OCI-LY3 (cell line): ENCODE data around the gene PALLD.

Source experiments
- H2AFZ ChIP-seq: fragments of 200-600, 300-600 bp; shearing (Covaris generic); 2 replicates; pipeline ENCODE4 v1.6.0; 2014; ENCODE audit warnings: antibody characterized with exemption, low read depth, low read length
- H3K27ac ChIP-seq: fragments of 200-600, 300-600 bp; sonication (generic); 2 replicates; pipeline ENCODE4 v1.5.1; 2014; ENCODE audit warnings: mild to moderate bottlenecking, low read length, moderate library complexity, mixed read lengths
- H3K27me3 ChIP-seq: fragments of 200-600, 300-600 bp; sonication (generic); 2 replicates; pipeline ENCODE4 v1.6.1; 2014; ENCODE audit warnings: low read depth, low read length, mixed read lengths
- H3K36me3 ChIP-seq: fragments of 200-600, 300-600 bp; sonication (generic); replicated peaks from 2 replicates; pipeline ENCODE3; 2014; ENCODE audit warnings: low read depth, low read length, mixed read lengths
- H3K4me1 ChIP-seq: fragments of 300-600, 200-600 bp; sonication (generic); 2 replicates; pipeline ENCODE4 v1.6.1; 2014; ENCODE audit warnings: low read length, mixed read lengths
- H3K4me2 ChIP-seq: fragments of 200-600, 300-600 bp; sonication (generic); 2 replicates; pipeline ENCODE4 v1.6.1; 2014; ENCODE audit warnings: low read length, mixed read lengths
- H3K4me3 ChIP-seq: fragments of 300-600, 200-600 bp; sonication (generic); 2 replicates; pipeline ENCODE4 v1.5.1; 2014; ENCODE audit warnings: antibody characterized with exemption, mild to moderate bottlenecking, low read length, moderate library complexity
- H3K79me2 ChIP-seq: fragments of 300-600, 200-600 bp; shearing (Covaris generic); 2 replicates; pipeline ENCODE4 v1.6.1; 2014; ENCODE audit warnings: mild to moderate bottlenecking, low read length, mixed read lengths
- H3K9ac ChIP-seq: fragments of 300-600, 200-600 bp; shearing (Covaris generic); 2 replicates; pipeline ENCODE4 v1.6.0; 2014; ENCODE audit warnings: mild to moderate bottlenecking, low read length, moderate library complexity
- H3K9me3 ChIP-seq: fragments of 200-600, 300-600 bp; shearing (Covaris generic); 2 replicates; pipeline ENCODE4 v1.6.1; 2014; ENCODE audit warnings: low read length, mixed read lengths; ENCODE audit not compliant: insufficient read depth
- H4K20me1 ChIP-seq: fragments of 200-600, 300-600 bp; sonication (generic); 2 replicates; pipeline ENCODE4 v1.6.1; 2016; ENCODE audit warnings: low read length, mixed read lengths; ENCODE audit not compliant: insufficient read depth
- EZH2phosphoT487 ChIP-seq: fragments of 200-600 bp; shearing (Covaris generic); IDR thresholded peaks from 2 replicates; pipeline ENCODE4 v1.6.1; 2018; ENCODE audit warnings: antibody characterized with exemption, mixed run types, low read depth
- TF ChIP-seq, protein P1 (sequence below): fragments of 200-600, 300-600 bp; sonication (generic); IDR thresholded peaks from 2 replicates; pipeline ENCODE4 v1.5.1; 2014; ENCODE audit warnings: antibody characterized with exemption, low read length, low read depth

Gene PALLD

DNA sequence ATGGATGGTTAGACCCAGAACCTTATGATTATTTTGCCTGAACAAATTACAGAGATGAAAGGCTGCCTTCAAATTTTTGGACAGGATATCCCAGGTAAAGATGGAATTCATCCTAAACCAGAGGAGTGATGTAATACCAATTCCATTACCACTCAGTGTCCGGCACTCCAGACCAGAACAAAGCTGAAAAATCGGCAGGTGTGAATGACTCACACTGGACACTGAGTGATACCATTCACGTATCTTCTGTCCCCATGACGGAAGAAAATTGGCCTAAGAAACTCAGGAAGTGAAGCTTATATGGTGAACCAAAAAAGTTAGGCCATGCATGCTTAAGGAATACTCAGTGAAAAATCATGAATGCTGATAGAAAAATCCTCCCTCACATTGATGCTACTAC, 34.5 kb downstream of the PALLD start:
- no peak overlapping the region for H3K4me2 ChIP-seq
- H3K36me3 ChIP-seq = no peaks in the 10 kb centered on the region
- no peak overlapping the region for H3K27ac ChIP-seq
- H3K4me3 ChIP-seq = no peak overlapping the region
- no peak overlapping the region for H3K9ac ChIP-seq
- H3K4me1 ChIP-seq = no peaks in the 10 kb centered on the region
- H3K9me3 ChIP-seq = no peaks in the 10 kb centered on the region
- no peak overlapping the region for H2AFZ ChIP-seq
- TF ChIP-seq EZH2phosphoT487 = no peak
- TF ChIP-seq, protein P1, sequence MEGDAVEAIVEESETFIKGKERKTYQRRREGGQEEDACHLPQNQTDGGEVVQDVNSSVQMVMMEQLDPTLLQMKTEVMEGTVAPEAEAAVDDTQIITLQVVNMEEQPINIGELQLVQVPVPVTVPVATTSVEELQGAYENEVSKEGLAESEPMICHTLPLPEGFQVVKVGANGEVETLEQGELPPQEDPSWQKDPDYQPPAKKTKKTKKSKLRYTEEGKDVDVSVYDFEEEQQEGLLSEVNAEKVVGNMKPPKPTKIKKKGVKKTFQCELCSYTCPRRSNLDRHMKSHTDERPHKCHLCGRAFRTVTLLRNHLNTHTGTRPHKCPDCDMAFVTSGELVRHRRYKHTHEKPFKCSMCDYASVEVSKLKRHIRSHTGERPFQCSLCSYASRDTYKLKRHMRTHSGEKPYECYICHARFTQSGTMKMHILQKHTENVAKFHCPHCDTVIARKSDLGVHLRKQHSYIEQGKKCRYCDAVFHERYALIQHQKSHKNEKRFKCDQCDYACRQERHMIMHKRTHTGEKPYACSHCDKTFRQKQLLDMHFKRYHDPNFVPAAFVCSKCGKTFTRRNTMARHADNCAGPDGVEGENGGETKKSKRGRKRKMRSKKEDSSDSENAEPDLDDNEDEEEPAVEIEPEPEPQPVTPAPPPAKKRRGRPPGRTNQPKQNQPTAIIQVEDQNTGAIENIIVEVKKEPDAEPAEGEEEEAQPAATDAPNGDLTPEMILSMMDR = no peak
- H4K20me1 ChIP-seq = no peaks in the 10 kb centered on the region
- H3K27me3 ChIP-seq = no peaks in the 10 kb centered on the region
- H3K79me2 ChIP-seq = no peaks in the 10 kb centered on the region

GRCh38 chr4:168534535-168534934, 37.7 kb downstream of the PALLD start:
- no peaks in the 10 kb centered on the region for H3K27me3 ChIP-seq
- H3K4me2 ChIP-seq = no peak overlapping the region
- no peaks in the 10 kb centered on the region for H3K36me3 ChIP-seq
- no peak overlapping the region for H2AFZ ChIP-seq
- H3K4me1 ChIP-seq = no peaks in the 10 kb centered on the region
- H3K79me2 ChIP-seq = no peaks in the 10 kb centered on the region
- no peaks in the 10 kb centered on the region for H4K20me1 ChIP-seq
- H3K9ac ChIP-seq = no peak overlapping the region
- no peak for TF ChIP-seq EZH2phosphoT487
- TF ChIP-seq, protein P1 = no peak
- H3K4me3 ChIP-seq = no peak overlapping the region
- no peak overlapping the region for H3K27ac ChIP-seq
- H3K9me3 ChIP-seq = no peaks in the 10 kb centered on the region

DNA sequence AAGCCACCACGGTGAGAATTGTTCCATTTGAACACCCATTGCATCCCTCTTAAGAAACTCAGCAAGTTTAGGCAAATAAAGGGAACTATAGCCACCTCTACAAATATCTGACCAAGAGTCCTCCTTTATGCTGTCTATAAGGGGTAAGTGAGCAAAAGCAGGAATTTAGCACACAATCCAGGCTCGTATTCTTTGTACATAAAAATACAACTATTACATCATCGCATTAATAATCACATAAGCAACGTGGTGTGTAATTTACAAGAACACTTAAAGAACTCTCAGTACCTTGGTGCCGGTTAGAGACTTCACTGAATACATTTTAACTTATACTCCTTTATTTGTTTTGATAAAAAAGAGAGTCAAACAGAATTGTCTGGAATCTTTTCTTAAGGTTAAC, 38.8 kb downstream of the PALLD start:
- no peaks in the 10 kb centered on the region for H3K36me3 ChIP-seq
- no peaks in the 10 kb centered on the region for H4K20me1 ChIP-seq
- H3K27ac ChIP-seq = no peak overlapping the region
- no peak overlapping the region for H2AFZ ChIP-seq
- no peaks in the 10 kb centered on the region for H3K79me2 ChIP-seq
- TF ChIP-seq, protein P1 = no peak
- no peak for TF ChIP-seq EZH2phosphoT487
- no peak overlapping the region for H3K9ac ChIP-seq
- no peak overlapping the region for H3K4me3 ChIP-seq
- H3K27me3 ChIP-seq = no peaks in the 10 kb centered on the region
- no peaks in the 10 kb centered on the region for H3K9me3 ChIP-seq
- H3K4me2 ChIP-seq = no peak overlapping the region
- H3K4me1 ChIP-seq = no peaks in the 10 kb centered on the region

- H3K4me1 ChIP-seq = no peaks in the 10 kb centered on the region
- no peaks in the 10 kb centered on the region for H4K20me1 ChIP-seq
- H3K4me3 ChIP-seq = no peak overlapping the region
- no peak overlapping the region for H2AFZ ChIP-seq
- H3K9me3 ChIP-seq = no peaks in the 10 kb centered on the region
- H3K36me3 ChIP-seq = no peaks in the 10 kb centered on the region
- H3K27me3 ChIP-seq = no peaks in the 10 kb centered on the region
- no peaks in the 10 kb centered on the region for H3K79me2 ChIP-seq
- H3K4me2 ChIP-seq = no peak overlapping the region
- TF ChIP-seq EZH2phosphoT487 = no peak
- TF ChIP-seq, protein P1 = no peak
- no peak overlapping the region for H3K27ac ChIP-seq
- no peak overlapping the region for H3K9ac ChIP-seq
Measured at GRCh38 chr4:168536448-168536847, 39.6 kb downstream of the PALLD start.
